Ammon's horn (tissue), 1 donor: Measurements from ENCODE around the gene ERCC1.

ENCODE experiments used
- DNase-seq: peaks from one replicate; pipeline ENCODE4 v3.0.0-alpha.2; 2016; ENCODE audit warnings: low spot score

Gene ERCC1

GRCh38 chr19:45405435-45406225 is 18.1 kb downstream of the ERCC1 start:
- peak; percentile 87 for DNase-seq

GRCh38 chr19:45404557-45405434 is 18.9 kb downstream of the ERCC1 start, which contains the start of gene PPP1R13L:
TSS of gene PPP1R13L (minus strand) at chr19:45405069. CDS start at chr19:45398318, 6,751 bp downstream.
- DNase-seq: peak; percentile 70

GRCh38 chr19:45403781-45404556 is 19.7 kb downstream of the ERCC1 start:
- DNase-seq: no peak

GRCh38 chr19:45403272-45403671 is 20.4 kb downstream of the ERCC1 start:
- DNase-seq: no peak

GRCh38 chr19:45402298-45403061 is 21.2 kb downstream of the ERCC1 start:
- DNase-seq: no peak

GRCh38 chr19:45401815-45402214 is 21.9 kb downstream of the ERCC1 start:
- no peak for DNase-seq

- DNase-seq: no peak
These were observed 23.5 kb downstream of the ERCC1 start for GRCh38 chr19:45400192-45400591.

- DNase-seq: no peak
These were observed 27.7 kb downstream of the ERCC1 start for GRCh38 chr19:45395821-45396617.

DNA sequence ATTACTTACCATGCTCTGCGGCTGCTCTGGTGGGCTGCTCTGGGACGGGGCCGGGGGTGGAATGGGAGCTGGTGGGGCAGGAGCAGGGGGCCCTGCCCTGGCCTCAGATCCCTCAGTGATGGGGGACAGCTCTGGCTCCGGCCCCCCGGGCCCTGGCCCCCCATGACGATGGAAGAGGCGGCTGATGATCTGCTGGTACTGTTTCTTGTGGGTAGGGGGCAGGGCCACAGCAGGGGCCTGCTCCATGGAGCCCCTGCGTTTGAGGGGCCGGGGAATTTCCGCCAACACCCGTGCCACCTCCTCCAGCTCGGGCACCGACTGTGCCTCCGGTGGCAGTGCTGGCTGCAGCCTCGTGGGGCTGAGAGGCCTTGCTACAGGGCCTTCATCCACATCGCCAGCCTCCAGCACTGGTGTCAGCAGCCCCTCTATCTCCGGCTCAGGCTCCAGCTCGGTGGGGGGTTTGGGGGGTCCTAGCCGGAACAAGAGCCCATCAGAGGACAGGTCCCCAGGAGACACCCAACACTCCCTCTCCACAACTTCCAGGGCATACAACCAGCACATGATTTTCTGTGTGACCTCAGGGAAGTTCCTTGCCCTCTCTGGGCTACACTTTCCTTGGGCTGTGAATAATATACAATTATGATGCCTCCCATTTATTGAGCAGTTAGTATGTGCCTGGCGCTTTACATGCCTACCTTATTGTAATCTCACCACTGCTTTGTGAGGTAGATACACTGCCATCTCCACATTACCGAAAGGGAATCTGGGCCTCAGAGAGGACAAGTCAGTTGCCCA is 31.6 kb downstream of the ERCC1 start:
- DNase-seq: no peak

GRCh38 chr19:45391346-45391745 is 32.4 kb downstream of the ERCC1 start:
- no peak for DNase-seq

- DNase-seq: no peak
These were observed 38.1 kb downstream of the ERCC1 start for GRCh38 chr19:45385392-45386221.

DNA sequence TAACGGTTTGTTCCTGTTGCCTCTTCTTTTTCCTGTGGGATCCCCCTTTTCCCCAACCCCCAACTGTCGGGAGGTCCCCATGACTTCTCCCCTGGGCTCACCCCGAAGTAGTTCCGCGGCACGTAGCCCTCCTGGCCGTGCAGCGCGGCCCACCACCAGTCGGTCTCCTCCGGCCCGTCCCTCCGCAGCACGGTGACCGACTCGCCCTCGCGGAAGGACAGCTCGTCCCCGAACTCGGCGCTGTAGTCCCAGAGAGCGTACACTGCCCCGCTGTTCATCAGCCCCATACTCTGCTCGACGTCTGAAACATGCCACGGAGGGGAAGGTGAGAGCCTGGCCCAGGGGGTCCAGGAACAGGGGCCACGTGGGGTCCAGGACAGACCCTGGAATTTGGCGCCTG is 41.3 kb downstream of the ERCC1 start:
- no peak for DNase-seq

DNA sequence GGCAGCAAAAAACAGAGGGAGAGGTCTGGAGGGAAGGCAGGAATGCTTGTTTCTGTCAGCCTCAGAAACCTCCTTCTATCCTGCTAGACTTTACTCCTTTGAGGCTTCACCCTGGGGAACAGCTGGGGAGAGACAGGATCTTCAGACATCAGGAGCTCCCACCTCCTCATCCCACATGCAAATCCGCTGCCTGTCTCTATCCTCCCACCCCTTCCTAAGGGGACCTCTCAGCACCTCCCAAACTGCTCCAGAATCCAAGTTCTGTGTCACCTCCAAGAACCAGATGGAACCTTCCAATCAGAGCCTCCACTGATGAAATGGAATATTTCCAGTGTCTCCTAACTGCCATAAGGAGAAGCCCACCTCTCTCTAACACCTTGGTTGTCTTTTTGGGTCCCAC is 43.6 kb downstream of the ERCC1 start:
- DNase-seq: no peak

- no peak for DNase-seq
These were observed 47.5 kb downstream of the ERCC1 start for GRCh38 chr19:45376045-45376724.

- DNase-seq: peak; percentile 98
These were observed 53.1 kb downstream of the ERCC1 start, which contains the start of gene ERCC2 for GRCh38 chr19:45370410-45371204. TSS of gene ERCC2 (minus strand) at chr19:45370573. CDS start at chr19:45370540, 33 bp downstream.

DNA sequence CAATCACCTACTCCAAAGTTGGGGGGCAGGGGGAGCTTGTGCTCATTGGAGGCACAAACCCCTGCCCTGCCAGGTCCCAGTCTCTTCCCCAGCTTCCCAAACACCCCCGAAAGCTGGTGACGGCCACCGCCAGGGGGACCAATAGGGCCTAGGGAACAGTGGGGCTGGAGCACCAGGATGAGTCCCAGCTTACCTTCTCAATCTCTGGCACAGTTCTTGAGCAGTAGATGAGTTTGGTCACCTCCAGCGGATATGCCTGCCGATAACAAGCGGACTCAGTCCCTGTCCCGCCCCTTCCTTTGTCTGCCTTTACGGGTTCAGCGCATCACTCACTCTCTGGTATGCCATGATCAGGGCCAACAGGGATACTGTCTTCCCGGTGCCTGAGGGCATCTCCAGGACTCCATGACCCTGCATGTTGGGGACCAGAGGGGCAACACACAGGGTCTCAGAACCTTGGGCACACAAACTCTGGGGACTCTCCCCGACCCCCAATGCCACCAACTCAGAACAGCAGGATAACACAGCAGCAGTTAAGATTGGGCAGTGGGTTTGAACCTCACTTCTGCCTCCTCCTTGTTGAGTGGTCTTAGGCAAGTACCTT is 54.9 kb downstream of the ERCC1 start:
- DNase-seq: no peak

DNA sequence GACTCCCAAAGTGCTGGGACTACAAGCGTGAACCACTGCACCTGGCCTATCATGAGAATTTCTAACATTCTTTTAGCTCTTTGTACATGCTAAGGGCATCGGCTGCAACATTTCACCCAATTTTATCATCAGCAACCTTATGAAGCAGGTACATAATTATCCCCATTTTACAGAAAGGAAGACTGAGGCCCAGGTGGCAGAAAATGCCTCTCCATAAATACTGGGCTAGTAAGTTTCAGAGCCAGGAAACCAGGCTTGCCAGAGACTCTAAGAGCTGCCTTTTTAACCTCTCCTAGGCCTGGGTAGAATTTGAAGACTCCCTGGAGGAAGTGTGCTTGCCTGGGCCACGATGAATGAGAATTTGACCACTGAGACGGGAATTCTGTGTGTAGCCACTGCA is 55.6 kb downstream of the ERCC1 start:
- DNase-seq: no peak
